ENCODE results near the gene PARD3. TPM values are rescaled to one million over a fixed set of nuclear protein-coding genes. Genes with fewer than 3 reads are reported as not detected.

Gene PARD3
- total RNA-seq, 2 donors from 2014 or later, result 59.6 to 74.6 TPM

GRCh38 chr10:34804306-34804705 lies 10.8 kb downstream of the PARD3 start:
- peak overlapping the region; percentile 26 for H3K27ac Mint-ChIP-seq
- 100% methylated on average over 1 of the region's 1 CpG; no CpG with 5 or more reads in 1 of the 2 experiments for whole genome bisulfite sequencing, 2 experiments (ENCODE audit: insufficient coverage in 1 of 2, insufficient read length in 1 of 2)
- H3K27me3 Mint-ChIP-seq (ENCODE audit: insufficient read depth), result no peaks in the 10 kb centered on the region
- H3K4me1 ChIP-seq (ENCODE audit: control insufficient read depth, insufficient read depth, low read length), result peaks cover 15% of the 10 kb centered on the region
- peaks cover 7% of the 10 kb centered on the region for H3K36me3 Mint-ChIP-seq (ENCODE audit: low read depth)
- no peak for DNase-seq
- no peak overlapping the region for H3K4me3 ChIP-seq (ENCODE audit: low read length)
- no peaks in the 10 kb centered on the region for H3K9me3 Mint-ChIP-seq
- peaks cover 9% of the 10 kb centered on the region for H3K36me3 ChIP-seq (ENCODE audit: control insufficient read depth, insufficient read depth, low read length)
- H3K27ac ChIP-seq (ENCODE audit: low read depth, low read length), result no peak overlapping the region
- no peak overlapping the region for H3K9ac ChIP-seq (ENCODE audit: extremely low read depth, low read length, poor library complexity, severe bottlenecking)
- no peaks in the 10 kb centered on the region for H3K9me3 ChIP-seq (ENCODE audit: control insufficient read depth, low read length)
- H3K4me3 Mint-ChIP-seq, result no peak overlapping the region
- TF ChIP-seq CTCF (conservative IDR thresholded peaks at IDR 0.05), result no peak
- H3K27me3 ChIP-seq (ENCODE audit: control insufficient read depth, insufficient read depth, low read length, poor library complexity, severe bottlenecking), result no peaks in the 10 kb centered on the region
- peaks cover 41% of the 10 kb centered on the region for H3K4me1 Mint-ChIP-seq

GRCh38 chr10:34802692-34803091 lies 12.4 kb downstream of the PARD3 start:
- Histone ChIP-seq H3K9ac (ENCODE audit: extremely low read depth, low read length, poor library complexity, severe bottlenecking) (peak overlapping the region; percentile 2), H3K4me3 (ENCODE audit: low read length) (peak overlapping the region; percentile 14), H3K4me1 (ENCODE audit: control insufficient read depth, insufficient read depth, low read length) (peaks cover 12% of the 10 kb centered on the region), H3K36me3 (ENCODE audit: control insufficient read depth, insufficient read depth, low read length) (peaks cover 11% of the 10 kb centered on the region), H3K27ac (ENCODE audit: low read depth, low read length) (no peak overlapping the region), H3K9me3 (ENCODE audit: control insufficient read depth, low read length) (no peaks in the 10 kb centered on the region), H3K27me3 (ENCODE audit: control insufficient read depth, insufficient read depth, low read length, poor library complexity, severe bottlenecking) (no peaks in the 10 kb centered on the region)
- no peak for TF ChIP-seq CTCF (conservative IDR thresholded peaks at IDR 0.05)
- H3K4me1 Mint-ChIP-seq, result peaks cover 27% of the 10 kb centered on the region
- H3K36me3 Mint-ChIP-seq (ENCODE audit: low read depth), result peaks cover 16% of the 10 kb centered on the region
- DNase-seq, result peak; percentile 80
- no peak overlapping the region for H3K4me3 Mint-ChIP-seq
- H3K27ac Mint-ChIP-seq, result peak overlapping the region; percentile 85
- no peaks in the 10 kb centered on the region for H3K27me3 Mint-ChIP-seq (ENCODE audit: insufficient read depth)
- no peaks in the 10 kb centered on the region for H3K9me3 Mint-ChIP-seq
- WGBS, 2 experiments (ENCODE audit: insufficient coverage in 1 of 2, insufficient read length in 1 of 2), result 50 to 67% methylated on average over 3 to 5 of the region's 5 CpGs

GRCh38 chr10:34801097-34801733 lies 13.9 kb downstream of the PARD3 start:
- Histone ChIP-seq H3K27ac (ENCODE audit: low read depth, low read length) (peak overlapping the region; percentile 67), H3K9me3 (ENCODE audit: control insufficient read depth, low read length) (peaks cover 2% of the 10 kb centered on the region), H3K4me1 (ENCODE audit: control insufficient read depth, insufficient read depth, low read length) (peaks cover 12% of the 10 kb centered on the region), H3K27me3 (ENCODE audit: control insufficient read depth, insufficient read depth, low read length, poor library complexity, severe bottlenecking) (no peaks in the 10 kb centered on the region), H3K36me3 (ENCODE audit: control insufficient read depth, insufficient read depth, low read length) (peaks cover 16% of the 10 kb centered on the region), H3K4me3 (ENCODE audit: low read length) (peak overlapping the region; percentile 14), H3K9ac (ENCODE audit: extremely low read depth, low read length, poor library complexity, severe bottlenecking) (peak overlapping the region; percentile 2)
- no peaks in the 10 kb centered on the region for H3K9me3 Mint-ChIP-seq
- H3K36me3 Mint-ChIP-seq (ENCODE audit: low read depth), result peaks cover 22% of the 10 kb centered on the region
- H3K4me1 Mint-ChIP-seq, result peaks cover 22% of the 10 kb centered on the region
- 48 to 51% methylated on average over 6 to 7 of the region's 7 CpGs for WGBS, 2 experiments (ENCODE audit: insufficient coverage in 1 of 2, insufficient read length in 1 of 2)
- peak; percentile 59 for DNase-seq
- TF ChIP-seq CTCF (conservative IDR thresholded peaks at IDR 0.05), result no peak
- H3K27ac Mint-ChIP-seq, result peak overlapping the region; percentile 71
- no peak overlapping the region for H3K4me3 Mint-ChIP-seq
- no peaks in the 10 kb centered on the region for H3K27me3 Mint-ChIP-seq (ENCODE audit: insufficient read depth)

All from endodermal cell (in vitro differentiated cells).